NCI-H128 (cell line): Measurements from ENCODE around the gene SLC26A8.

Experiments used
- DNase-seq: peaks from one replicate; lab custom pipeline; 2025; ENCODE audit not compliant: unreplicated experiment; lab: John Stamatoyannopoulos, UW

SLC26A8 gene, protein sequence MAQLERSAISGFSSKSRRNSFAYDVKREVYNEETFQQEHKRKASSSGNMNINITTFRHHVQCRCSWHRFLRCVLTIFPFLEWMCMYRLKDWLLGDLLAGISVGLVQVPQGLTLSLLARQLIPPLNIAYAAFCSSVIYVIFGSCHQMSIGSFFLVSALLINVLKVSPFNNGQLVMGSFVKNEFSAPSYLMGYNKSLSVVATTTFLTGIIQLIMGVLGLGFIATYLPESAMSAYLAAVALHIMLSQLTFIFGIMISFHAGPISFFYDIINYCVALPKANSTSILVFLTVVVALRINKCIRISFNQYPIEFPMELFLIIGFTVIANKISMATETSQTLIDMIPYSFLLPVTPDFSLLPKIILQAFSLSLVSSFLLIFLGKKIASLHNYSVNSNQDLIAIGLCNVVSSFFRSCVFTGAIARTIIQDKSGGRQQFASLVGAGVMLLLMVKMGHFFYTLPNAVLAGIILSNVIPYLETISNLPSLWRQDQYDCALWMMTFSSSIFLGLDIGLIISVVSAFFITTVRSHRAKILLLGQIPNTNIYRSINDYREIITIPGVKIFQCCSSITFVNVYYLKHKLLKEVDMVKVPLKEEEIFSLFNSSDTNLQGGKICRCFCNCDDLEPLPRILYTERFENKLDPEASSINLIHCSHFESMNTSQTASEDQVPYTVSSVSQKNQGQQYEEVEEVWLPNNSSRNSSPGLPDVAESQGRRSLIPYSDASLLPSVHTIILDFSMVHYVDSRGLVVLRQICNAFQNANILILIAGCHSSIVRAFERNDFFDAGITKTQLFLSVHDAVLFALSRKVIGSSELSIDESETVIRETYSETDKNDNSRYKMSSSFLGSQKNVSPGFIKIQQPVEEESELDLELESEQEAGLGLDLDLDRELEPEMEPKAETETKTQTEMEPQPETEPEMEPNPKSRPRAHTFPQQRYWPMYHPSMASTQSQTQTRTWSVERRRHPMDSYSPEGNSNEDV

DNA sequence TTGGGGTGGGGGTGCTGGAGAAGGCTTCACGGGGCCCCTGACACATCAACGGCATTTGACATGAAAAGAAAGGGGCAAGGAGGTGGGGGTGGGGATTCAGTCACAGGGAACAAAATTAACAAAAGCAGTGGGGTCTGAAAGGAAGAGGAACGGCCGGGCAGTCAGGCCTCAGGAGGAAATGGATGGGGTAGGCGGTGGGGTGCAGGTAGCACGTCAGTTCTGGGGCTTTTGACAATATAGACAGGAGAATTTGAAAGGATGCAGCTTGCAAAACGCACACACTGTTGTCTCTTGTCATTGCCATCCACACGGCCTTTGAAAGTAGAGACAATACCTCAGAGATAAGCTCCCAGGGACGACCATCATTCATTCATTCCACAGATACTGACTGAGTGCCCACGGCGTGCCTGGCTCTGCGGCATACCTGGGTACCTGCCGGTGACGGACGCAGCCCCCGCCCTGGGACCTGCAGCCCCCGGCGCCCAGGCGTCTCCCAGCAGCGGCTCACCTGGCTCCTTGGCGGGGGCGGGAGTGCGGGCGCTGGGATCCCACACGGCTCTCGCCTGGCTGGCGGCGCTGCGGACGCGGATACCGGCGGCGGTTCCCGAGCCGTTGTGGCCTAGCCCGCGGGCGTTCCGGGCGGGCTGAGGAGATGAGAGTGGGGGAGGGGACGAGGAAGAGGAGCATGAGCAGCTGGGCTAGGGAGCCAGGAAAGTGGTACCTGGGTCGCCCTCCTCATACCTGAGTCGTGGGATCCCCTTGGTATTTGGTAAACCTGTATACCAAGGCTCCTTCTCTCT, at the start of gene SLC26A8:
Gene SLC26A8 (minus strand): TSS at position 646 of the 800 bp plus-strand sequence. CDS start 4,934 bp downstream, outside the sequence.
- DNase-seq: no peak

DNA sequence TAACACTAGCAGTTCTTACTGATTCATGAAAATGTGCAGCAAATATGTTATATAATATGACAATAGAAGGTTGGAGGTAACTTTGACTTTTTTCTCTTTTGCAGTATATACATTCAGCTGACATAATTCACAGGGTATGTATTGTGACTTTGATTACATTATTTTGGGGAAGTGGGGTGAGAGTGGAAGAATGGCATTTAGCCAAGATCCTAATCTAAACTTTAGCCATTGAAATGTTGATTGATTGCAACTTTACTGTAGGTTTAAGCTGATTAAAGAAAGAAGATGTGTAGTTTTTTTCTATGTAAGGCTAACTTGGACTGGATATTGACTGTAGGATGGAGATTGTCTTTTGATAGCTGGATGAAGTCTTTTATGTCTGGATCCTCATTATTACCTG, 49.1 kb upstream of the SLC26A8 start:
- DNase-seq: no peak

DNA sequence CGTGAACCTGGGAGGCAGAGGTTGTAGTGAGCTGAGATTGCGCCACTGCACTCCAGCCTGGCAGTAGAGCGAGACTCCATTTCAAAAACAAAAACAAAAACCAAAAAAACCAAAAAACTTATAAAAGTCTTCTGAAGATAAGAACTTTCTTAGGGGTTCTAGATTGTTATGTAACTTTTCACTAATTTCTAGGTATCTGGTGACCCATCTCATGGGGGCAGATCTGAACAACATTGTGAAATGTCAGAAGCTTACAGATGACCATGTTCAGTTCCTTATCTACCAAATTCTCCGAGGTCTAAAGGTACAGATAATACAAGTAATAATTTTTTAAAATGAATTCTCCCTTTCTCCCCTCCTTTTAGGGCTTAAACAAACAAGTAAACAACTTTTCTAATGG, 48.2 kb upstream of the SLC26A8 start:
- no peak for DNase-seq

DNA sequence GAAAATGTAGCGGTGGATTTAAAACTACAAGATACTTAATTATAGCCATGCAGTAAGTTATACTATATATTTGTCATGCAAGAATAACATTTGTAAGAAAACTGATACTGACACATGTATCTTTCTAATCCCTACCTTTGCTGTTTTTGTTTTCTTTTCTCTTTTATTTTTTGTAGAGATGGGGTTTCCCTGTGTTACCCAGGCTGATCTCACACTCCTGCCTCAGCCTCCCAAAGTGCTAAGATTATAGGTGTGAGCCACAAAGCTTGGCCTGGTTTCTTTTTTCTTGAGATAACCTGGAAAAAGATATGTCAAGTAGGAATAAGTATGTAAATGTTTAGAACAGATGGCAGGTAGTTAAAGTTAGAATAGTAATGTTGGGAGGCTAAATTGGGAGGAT, 47.3 kb upstream of the SLC26A8 start:
- no peak for DNase-seq

DNA sequence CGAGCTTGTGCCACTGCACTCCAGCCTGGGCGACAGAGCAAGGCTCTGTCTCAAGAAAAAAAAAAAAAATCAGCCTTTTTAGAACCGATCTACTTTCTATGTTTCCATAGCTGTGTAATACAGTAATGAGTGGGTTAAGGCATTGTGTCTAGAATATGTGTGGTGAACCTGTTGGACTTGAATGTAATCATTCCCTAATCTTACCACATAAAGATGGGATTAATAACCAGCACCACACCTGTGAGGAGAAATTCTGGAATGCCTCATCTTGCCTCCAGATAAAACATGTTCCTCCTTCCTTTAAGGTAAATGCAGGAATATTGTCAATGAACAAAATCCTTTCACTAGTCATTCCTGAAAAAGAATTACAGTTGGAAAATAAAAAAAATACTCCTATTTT, 46.8 kb upstream of the SLC26A8 start:
- no peak for DNase-seq

DNA sequence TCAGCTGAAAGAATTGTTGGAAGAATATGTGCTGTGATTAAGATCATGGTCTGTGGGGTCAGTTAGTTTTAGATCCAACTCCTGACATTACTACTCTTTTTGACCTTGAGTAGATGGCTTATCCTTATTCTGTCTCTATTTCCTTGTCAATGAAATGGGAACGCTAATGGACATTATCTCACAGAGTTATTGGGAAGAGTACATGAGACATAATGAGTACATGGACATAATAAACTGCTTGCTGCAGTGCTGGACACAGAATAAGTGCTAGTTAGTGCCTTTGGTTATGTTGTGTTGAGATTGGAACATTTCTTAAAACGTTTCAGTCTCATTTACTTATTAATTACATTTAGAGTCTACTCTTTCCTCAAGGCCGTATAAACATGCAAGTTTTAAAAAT, 45.8 kb upstream of the SLC26A8 start:
- no peak for DNase-seq

DNA sequence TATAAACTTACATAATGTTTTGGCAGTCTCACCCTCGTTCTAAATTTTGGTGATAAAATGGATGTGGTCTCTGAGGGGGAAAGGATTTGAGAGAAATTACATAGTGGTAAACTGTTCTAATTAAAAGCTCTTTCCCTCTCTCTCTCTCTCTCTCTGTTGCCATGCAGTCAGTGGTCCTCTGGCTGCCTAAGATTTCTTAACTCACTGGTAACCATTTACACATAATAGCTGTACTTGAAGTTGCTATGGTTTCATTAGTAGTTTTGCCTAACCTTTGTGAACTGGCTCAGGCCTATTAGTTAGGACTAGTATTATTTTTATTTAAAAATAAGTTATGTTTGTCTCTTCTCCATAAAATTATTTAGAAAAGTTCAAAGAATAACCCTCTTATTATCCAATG, 45.1 kb upstream of the SLC26A8 start:
- DNase-seq: no peak

DNA sequence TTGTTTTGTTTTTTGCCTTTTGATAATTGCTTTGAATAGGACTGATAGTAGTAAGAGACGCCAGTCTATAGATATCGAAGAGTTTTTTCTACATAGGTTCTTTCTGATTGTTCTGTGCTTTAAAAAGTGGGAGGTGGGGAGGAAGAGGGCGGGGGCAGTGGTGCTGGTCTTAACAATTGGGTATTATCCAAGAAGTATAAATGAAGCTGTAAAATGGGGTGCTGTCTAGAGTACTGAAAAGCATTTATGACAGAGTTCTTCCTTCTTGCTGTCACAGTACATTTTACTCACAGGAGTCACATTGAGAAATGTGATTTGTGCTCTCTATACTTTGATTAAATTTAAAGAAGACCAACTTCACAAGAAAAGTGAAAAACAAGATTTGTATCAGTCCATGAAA, 44.1 kb upstream of the SLC26A8 start:
- DNase-seq: no peak

DNA sequence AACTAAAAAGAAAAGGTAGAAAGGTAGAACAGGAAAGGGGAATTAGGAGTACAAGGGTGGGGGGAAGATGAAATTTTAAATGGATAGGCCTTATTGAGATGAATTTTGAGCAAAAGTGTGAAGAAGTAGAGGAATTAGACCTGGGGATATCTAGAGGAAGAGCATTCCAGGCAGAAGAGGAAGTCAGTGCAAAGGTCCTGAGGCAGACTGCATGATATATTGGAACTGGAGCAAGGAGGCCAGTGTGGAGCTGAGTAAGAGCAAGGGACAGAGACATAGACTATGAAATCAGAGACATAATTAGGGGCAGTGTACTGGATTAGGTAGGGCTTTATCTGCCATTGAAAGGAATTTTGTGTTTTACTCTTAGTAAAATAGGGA, 43.6 kb upstream of the SLC26A8 start:
- DNase-seq: no peak

DNA sequence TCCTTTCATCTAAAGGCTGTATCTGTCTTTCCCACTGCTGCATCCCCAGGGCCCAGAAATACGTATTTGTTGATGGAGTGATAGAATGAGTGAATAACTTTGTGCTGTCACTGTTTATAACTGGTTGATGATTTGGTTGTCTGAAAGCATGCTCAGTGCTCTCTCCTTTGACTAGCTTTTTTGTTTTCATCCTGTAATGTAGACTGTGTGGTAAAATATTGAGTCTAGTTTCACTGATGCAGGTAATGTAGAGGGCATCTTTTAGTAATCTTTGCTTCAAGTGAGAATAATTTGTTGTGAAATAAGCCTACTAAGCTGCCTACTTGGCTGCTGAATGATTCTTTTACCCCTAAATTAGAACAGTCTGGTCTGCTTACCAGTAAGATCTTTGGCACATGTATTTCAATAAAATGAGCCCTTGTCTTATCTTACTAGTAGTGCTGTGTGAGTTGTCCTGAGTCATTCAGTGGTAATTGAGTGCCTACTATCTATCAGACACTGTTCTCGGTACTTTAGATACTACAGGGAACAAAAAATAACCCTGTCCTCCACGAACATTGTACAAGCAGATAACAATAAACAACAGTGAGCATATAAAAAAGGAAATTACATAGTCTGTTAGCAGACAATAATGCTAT, 43.1 kb upstream of the SLC26A8 start:
- no peak for DNase-seq

DNA sequence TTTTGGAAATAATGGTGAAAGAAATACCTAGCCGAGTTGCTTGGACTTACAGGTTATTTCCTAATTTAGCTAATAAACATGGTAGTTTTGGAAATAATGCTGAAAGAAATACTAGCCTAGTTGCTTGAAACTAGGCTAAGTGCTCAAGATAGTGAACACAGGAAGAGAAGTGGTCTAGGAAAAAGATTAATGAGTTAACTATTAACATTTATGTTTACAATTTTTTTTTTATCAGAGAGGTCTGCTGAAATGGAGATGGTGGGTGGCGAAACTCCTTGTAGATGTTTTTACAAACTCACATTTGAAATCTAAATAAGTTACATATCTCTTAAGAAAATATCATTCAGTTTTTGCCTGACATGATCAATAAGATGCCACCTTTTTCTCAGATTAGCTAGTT, 42.4 kb upstream of the SLC26A8 start:
- no peak for DNase-seq

DNA sequence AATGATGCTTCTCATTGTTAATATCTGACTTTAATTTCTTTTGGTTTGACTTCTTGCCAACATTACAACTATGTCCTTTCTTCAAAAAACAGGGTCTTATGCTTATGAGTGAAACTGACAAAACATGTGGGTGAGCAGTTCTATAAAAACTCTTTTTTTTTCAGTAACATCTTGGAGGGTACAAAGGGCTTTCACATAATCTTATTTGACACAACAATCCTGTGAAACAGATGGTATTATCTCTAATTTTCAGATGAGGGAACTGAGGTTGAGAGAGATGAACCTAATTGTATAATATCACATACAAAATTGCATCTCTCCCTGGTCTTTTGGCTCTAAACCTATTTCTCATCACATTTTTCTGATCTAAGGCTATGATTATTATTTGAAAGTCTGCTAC, 41.5 kb upstream of the SLC26A8 start:
- no peak for DNase-seq

DNA sequence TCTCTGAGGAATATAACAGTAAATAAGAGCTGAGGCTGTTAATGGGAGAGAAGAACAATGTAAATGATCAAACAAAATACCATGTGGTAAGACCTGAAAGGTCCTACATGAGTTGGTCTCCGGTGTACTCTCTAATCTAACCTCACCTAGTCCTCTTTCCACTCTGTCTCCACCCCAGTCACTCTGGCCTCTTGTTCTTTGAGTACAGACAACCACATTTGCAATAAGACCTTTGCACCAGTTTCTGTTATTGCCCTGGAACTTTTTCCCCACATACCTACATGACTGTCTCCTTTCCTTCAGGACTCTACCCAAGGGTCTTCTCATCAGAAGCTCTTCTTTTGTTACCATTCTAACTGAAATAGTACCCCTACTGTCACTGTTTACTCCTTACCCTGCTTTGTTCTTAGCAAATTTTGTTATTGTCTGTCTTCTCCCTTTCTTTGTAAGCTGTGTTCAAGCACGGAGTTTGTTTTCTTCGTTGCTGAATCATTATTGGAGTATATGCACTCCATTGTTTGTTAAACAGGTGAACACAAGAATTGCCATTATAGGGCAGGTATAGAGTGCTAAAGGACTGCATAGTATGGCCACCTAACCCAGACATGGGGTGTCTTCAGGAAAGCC, 40.4 kb upstream of the SLC26A8 start:
- DNase-seq: no peak

DNA sequence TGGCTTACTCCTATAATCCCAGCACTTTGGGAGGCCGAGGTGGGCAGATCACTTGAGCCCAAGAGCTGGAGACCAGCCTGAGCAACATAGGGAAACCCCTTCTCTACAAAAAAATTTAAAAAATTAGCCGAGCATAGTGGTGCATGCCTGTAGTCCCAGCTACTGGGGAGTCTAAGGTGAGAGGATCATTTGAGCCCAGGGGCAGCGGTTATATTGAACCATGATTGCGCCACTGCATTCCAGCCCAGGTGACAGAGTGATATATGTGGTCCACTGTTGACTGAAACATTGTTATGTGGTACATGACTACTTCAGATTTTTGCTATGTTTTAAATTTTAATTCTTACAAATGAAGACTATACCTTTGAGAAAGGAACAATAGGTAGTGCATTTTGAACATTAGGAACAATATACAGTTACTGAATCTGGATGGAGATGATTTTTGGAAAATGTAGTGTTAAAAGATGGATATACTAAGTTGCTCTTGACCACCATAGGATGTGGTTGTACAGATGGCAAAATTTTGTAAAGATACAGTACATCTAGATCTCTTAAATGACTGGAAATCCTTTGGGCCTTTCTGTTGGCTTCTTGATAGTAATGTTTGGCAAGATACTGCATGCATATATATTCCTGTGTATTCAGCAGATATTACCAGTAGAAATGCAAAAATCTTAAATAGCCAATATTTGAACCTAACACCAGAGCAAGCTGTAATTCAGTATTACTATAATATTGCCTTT, 39.0 kb upstream of the SLC26A8 start:
- no peak for DNase-seq

DNA sequence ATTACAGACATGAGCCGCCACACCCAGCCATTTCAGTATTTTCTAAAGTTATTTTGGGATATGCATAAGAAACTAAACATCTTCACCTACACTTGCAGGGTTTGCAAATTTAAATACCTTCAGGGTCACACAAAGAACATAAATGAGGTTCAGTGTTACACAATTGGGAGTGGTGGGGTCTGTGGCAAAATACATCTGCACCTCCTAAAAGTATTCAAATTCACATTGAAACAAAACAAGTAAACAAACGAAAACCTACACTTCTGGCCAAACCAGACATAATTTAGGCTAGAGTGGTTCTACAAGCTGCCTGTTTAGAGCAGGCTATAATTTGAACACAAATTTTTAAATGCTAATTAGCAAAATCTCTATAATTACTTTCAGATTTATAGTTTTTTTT, 37.8 kb upstream of the SLC26A8 start:
- DNase-seq: no peak

DNA sequence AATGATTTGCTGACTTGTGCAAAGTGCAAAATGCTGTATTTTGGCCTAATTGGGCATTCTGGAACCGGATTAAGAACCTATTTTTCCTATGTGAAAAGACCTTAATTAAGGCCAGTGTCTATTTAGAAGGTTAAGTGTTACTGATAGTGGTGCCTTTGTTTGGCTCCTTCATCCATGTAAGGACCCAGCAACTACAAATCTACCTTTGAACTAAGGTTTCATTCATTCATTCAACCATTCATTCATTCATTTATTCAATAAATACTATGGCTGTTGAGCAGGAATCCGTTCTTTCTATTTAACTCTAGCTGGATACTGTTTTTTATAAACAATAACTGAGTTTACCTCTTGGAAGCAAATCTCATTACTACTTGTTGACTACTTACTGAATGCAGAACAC, 36.8 kb upstream of the SLC26A8 start:
- no peak for DNase-seq

DNA sequence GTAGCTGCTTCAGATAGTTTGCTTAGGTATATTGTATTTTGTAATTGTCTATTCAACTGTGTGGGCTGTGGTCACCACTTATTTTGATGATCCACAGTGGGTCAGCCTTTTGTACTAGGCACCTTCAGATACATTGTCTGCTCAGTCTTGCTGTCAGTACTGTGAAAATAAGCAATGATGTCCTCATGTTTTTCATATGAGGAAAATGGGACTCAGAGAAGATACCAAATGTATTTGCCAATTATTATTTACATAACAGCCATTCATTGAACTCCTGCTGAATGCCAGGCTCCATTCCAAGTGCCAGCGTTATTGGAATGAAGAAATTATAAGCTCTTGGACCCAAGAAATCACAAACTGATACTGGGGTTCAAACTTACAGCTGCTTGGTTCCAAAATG, 31.7 kb upstream of the SLC26A8 start:
- DNase-seq: no peak

DNA sequence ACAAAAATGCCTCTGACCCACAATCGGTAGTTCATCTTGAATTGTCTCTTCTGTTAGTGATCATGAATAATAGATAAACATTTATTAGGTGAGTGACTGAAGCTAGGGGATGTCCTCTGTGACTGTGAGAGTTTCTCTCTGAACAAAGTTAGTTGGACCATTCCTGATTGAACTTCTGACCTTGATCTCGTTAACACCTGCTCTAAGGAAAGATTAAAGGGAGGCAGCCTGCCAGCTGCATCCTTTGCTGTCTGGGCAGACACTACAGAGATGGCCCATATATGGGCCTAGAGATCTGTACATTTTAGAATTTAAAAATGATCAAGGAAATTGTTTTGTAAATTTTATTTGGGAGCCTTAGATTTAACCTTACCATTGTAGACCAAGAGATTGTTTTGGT, 30.5 kb upstream of the SLC26A8 start:
- DNase-seq: no peak

DNA sequence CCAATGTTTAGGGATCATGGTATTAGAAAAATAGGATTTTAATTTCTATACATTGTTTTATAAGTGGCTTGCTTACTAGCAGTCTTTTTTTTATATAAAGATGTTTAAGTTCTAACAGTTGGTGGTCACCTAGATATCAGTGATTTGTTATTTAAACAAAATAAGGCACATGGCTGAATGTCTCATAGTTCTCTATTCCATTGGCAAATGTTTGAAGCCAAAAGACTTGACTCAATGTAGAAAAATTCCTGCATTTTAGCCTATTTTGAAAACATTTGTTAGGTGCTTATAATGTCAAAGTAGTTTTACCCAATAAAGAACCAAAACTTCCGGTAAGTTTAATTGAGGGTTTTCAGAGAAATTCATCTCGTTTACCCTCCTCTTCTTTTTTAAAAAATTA, 30.0 kb upstream of the SLC26A8 start:
- no peak for DNase-seq

DNA sequence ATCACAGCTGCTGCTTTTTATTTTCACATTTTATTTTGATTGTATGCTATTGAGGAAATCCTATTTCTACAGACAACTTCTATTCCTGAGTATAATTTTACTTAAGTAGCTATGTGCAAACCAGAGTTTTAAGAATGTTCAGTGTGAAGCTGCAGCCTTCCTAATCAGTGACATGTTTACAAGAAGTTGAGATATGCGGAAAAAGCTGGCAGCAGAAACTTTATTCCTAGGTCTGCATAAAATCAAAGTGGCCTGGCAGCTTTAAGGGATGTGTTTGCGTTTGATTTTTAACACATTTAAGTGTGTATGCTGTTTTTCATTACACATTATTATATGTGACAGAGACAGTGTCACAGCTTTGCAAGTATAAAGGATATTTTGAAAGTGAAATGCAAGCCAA, 29.4 kb upstream of the SLC26A8 start:
- DNase-seq: no peak
